Neural cell (in vitro differentiated cells): ENCODE measurements around the gene PYGO1.

ENCODE experiments used
- EP300 ChIP-seq: fragments of 450-650 bp; conservative IDR thresholded peaks from 2 replicates; pipeline ENCODE4 v1.6.1; 2014; ENCODE audit warnings: antibody characterized with exemption, mild to moderate bottlenecking, moderate library complexity; ENCODE audit not compliant: poor library complexity, severe bottlenecking
- EZH2 ChIP-seq: fragments of 200-600, 300-800 bp; shearing (Covaris generic), sonication (generic); IDR thresholded peaks from 2 replicates; pipeline ENCODE4 v1.6.1; 2014; ENCODE audit warnings: antibody characterized with exemption, low read length, borderline replicate concordance, mild to moderate bottlenecking; ENCODE audit not compliant: insufficient read depth, poor library complexity, severe bottlenecking
- MXI1 ChIP-seq: fragments of 450-650 bp; conservative IDR thresholded peaks from 2 replicates; pipeline ENCODE4 v1.6.1; 2014; ENCODE audit warnings: antibody characterized with exemption, mild to moderate bottlenecking; ENCODE audit not compliant: poor library complexity, severe bottlenecking
- POLR2AphosphoS5 ChIP-seq: IDR thresholded peaks from 2 replicates; pipeline ENCODE4 v1.6.1; 2012
- RAD21 ChIP-seq: fragments of 450-650 bp; conservative IDR thresholded peaks from 2 replicates; pipeline ENCODE4 v1.6.1; 2014; ENCODE audit warnings: antibody characterized with exemption, mild to moderate bottlenecking, moderate library complexity
- SMC3 ChIP-seq: fragments of 450-650 bp; conservative IDR thresholded peaks from 2 replicates; pipeline ENCODE4 v1.6.1; 2014; ENCODE audit warnings: antibody characterized with exemption, mild to moderate bottlenecking, moderate library complexity; ENCODE audit not compliant: poor library complexity
- TF ChIP-seq, protein P1 (sequence below): fragments of 450-650 bp; IDR thresholded peaks from 2 replicates; pipeline ENCODE4 v1.5.1; 2014; ENCODE audit warnings: antibody characterized with exemption, mild to moderate bottlenecking, moderate library complexity; ENCODE audit not compliant: poor library complexity, severe bottlenecking

GRCh38 chr15:55496716-55497115, 91.4 kb downstream of the PYGO1 start:
- TF ChIP-seq, protein P1, sequence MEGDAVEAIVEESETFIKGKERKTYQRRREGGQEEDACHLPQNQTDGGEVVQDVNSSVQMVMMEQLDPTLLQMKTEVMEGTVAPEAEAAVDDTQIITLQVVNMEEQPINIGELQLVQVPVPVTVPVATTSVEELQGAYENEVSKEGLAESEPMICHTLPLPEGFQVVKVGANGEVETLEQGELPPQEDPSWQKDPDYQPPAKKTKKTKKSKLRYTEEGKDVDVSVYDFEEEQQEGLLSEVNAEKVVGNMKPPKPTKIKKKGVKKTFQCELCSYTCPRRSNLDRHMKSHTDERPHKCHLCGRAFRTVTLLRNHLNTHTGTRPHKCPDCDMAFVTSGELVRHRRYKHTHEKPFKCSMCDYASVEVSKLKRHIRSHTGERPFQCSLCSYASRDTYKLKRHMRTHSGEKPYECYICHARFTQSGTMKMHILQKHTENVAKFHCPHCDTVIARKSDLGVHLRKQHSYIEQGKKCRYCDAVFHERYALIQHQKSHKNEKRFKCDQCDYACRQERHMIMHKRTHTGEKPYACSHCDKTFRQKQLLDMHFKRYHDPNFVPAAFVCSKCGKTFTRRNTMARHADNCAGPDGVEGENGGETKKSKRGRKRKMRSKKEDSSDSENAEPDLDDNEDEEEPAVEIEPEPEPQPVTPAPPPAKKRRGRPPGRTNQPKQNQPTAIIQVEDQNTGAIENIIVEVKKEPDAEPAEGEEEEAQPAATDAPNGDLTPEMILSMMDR = no peak
- TF ChIP-seq EZH2 (no peak), EP300 (no peak), RAD21 (no peak), MXI1 (no peak), SMC3 (no peak), POLR2AphosphoS5 (no peak)
